NCI-H460 (cell line): ENCODE measurements around the gene MAD1L1. TPM values are rescaled to one million over a fixed set of nuclear protein-coding genes. Genes with fewer than 3 reads are reported as not detected.

Experiments
- small RNA-seq, 2 experiments: library from RNA; depleted of rRNA; stranded (forward); fragments of <200 nt; gene quantifications; one replicate each; pipeline ENCODE3, GENCODE V24; 2014
- total RNA-seq: library from RNA; depleted of rRNA; stranded (reverse); fragments of >200 nt; shearing (Covaris generic); gene quantifications from 2 replicates; pipeline ENCODE4 v1.2.3, GENCODE V29; 2014; rRNA removed

Gene MAD1L1
- total RNA-seq, 1 experiment from 2014 or later: 25.9 TPM

Small RNA genes lying within 50 kb of the gene (small RNA-seq; reads per million reads assigned to genes)
- gene MIR4655: 0 reads per million in 2 experiments

Other genes with a start within 250 kb of the MAD1L1 start
- gene MRM2, start 9.3 kb upstream of the MAD1L1 start, total RNA-seq: 30.6 and 41.1 TPM in 2 replicates
- gene NUDT1, start 9.3 kb upstream of the MAD1L1 start, total RNA-seq: 42.2 and 50.2 TPM in 2 replicates
- gene SNX8, start 81.5 kb upstream of the MAD1L1 start, total RNA-seq: 12.6 and 14.2 TPM in 2 replicates
- gene EIF3B, start 121.9 kb upstream of the MAD1L1 start, total RNA-seq: 182 and 202 TPM in 2 replicates
- 2.4 and 3.8 TPM in 2 replicates for gene CHST12, start 170.7 kb upstream of the MAD1L1 start, total RNA-seq
- not detected in 2 replicates for gene GRIFIN, start 243.5 kb upstream of the MAD1L1 start, total RNA-seq